AG10803 (cell line): ENCODE data around the gene CEP72.
A peak's percentile ranks its signal among the peaks of the same experiment; 100 is the strongest.

ENCODE experiments used
- DNase-seq: peaks from one replicate; pipeline ENCODE4 v3.0.0; 2010; ENCODE audit warnings: low read depth
- H3K4me3 ChIP-seq: 2 replicates; pipeline ENCODE4 v1.5.1; 2011; ENCODE audit warnings: mild to moderate bottlenecking, low read length, control low read depth
- CTCF ChIP-seq: conservative IDR thresholded peaks from 2 replicates; pipeline ENCODE4 v1.5.1; 2011; ENCODE audit warnings: mild to moderate bottlenecking, low read length, control low read depth, inconsistent platforms

The CEP72 gene

GRCh38 chr5:664994-665360, 52.8 kb downstream of the CEP72 start:
- no peak overlapping the region for H3K4me3 ChIP-seq
- no peak for DNase-seq
- no peak for TF ChIP-seq CTCF

DNA sequence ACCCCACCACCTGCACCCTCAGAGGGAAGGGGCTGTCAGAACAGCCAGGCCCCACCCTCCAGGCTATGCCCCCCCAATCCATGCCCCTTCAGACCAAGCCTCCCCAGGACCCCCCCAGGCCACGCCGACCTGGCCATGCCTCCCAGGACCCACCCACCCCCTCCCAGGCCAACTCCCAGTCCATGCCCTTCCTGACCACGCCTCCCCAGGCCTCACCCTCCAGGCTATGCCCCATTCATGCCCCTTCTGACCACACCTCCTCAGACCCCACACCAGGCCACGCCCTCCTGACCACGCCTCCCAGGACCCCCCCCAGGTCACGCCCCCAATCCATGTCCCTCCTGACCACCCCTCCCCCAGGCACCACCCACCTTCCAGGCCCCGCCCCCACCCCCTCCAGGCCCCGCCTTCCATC, 53.4 kb downstream of the CEP72 start:
- DNase-seq, result no peak
- no peak for TF ChIP-seq CTCF

DNA sequence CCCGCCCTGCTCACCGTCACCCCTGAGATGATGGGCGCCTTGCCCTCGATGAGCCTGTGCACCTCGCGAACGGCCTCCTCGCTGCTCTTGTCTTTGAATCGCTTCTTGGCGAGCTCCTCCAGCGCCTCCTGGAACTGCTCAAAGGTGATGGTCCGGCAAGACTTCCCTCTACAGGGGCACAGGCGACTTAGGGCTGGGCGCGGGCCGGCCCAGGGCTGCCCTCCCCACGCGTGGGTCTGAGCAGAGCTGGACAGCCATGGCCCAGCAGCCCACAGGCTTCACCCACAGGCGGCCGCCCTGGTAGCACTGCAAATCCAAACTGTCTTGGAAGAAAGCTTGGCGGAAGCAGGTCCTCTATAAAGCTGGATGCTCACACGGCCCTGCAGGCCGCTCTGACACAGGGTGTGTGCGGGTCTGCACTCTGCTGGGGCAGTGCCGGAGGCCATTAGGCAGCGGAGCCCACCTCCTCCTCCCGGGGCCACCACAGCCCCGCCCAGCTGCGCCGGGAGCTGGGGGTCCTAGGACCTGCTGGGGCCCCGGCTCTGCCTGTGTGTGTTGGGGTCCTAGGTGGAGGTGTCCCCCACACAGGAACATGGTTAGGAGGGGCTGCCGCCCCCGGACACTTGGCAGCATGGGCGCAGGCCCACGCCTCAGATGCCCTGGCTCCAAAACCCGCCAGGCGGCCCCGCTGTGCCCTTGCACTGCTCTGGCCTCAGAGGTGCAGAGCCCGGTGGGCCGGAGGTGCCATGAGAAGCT, 54.0 kb downstream of the CEP72 start:
- DNase-seq, result no peak
- no peak overlapping the region for H3K4me3 ChIP-seq
- no peak for TF ChIP-seq CTCF

More for the DNA sequence above, 53.4 kb downstream of the CEP72 start:
- H3K4me3 ChIP-seq, result no peak overlapping the region

- DNase-seq, result no peak
- TF ChIP-seq CTCF, result no peak
- no peak overlapping the region for H3K4me3 ChIP-seq
Measured at GRCh38 chr5:666816-667498, 54.8 kb downstream of the CEP72 start.

GRCh38 chr5:668283-668995, 56.3 kb downstream of the CEP72 start:
- no peak for DNase-seq
- H3K4me3 ChIP-seq, result no peak overlapping the region
- no peak for TF ChIP-seq CTCF

GRCh38 chr5:669111-669841, 57.1 kb downstream of the CEP72 start:
- TF ChIP-seq CTCF, result peak; percentile 54
- no peak overlapping the region for H3K4me3 ChIP-seq
- peak; percentile 23 for DNase-seq
